ENCODE measurements around the gene IQGAP3. TPM values are rescaled to one million over a fixed set of nuclear protein-coding genes. Genes with fewer than 3 reads are reported as not detected.
"Not testable (repeated sequence)": the region's sequence is repeated elsewhere in the genome, so short reads cannot be mapped to it uniquely, and the experiment has no call there.

IQGAP3 gene
- 55.3 and 61.7 TPM in 2 replicates for total RNA-seq (2014; rRNA removed; shearing (Covaris generic))

- DNase-seq (ENCODE audit: low spot score), result peak; percentile 92
Observed at GRCh38 chr1:156571919-156572662, at the start of gene IQGAP3. IQGAP3 (minus strand) TSS chr1:156572565; CDS start chr1:156572529, 36 bp downstream.

GRCh38 chr1:156619582-156619955 lies 47.2 kb upstream of the IQGAP3 start:
- no peak for DNase-seq (ENCODE audit: low spot score)

GRCh38 chr1:156618853-156619581 lies 46.7 kb upstream of the IQGAP3 start, which contains the start of gene HAPLN2:
HAPLN2 (plus strand) TSS chr1:156619415; CDS start chr1:156623491, 4,076 bp downstream.
- peak; percentile 43 for DNase-seq (ENCODE audit: low spot score)

- DNase-seq (ENCODE audit: low spot score), result peak; percentile 70
Observed at GRCh38 chr1:156616463-156616862, 44.1 kb upstream of the IQGAP3 start.

GRCh38 chr1:156615946-156616345 lies 43.6 kb upstream of the IQGAP3 start:
- no peak for DNase-seq (ENCODE audit: low spot score)

- DNase-seq (ENCODE audit: low spot score), result peak; percentile 50
Observed at GRCh38 chr1:156612666-156613065, 40.3 kb upstream of the IQGAP3 start.

- DNase-seq (ENCODE audit: low spot score), result not testable (repeated sequence)
Observed at GRCh38 chr1:156610072-156610471, 37.7 kb upstream of the IQGAP3 start.

GRCh38 chr1:156608981-156609380 lies 36.6 kb upstream of the IQGAP3 start:
- DNase-seq (ENCODE audit: low spot score), result peak; percentile 78

GRCh38 chr1:156608036-156608674 lies 35.8 kb upstream of the IQGAP3 start:
- peak; percentile 83 for DNase-seq (ENCODE audit: low spot score)

- not testable (repeated sequence) for DNase-seq (ENCODE audit: low spot score)
Observed at GRCh38 chr1:156607344-156607743, 35.0 kb upstream of the IQGAP3 start.

- DNase-seq (ENCODE audit: low spot score), result no peak
Observed at GRCh38 chr1:156602557-156602993, 30.2 kb upstream of the IQGAP3 start.

GRCh38 chr1:156601892-156602291 lies 29.5 kb upstream of the IQGAP3 start:
- no peak for DNase-seq (ENCODE audit: low spot score)

- peak; percentile 80 for DNase-seq (ENCODE audit: low spot score)
Observed at GRCh38 chr1:156601122-156601830, 28.9 kb upstream of the IQGAP3 start, which contains the start of gene GPATCH4. GPATCH4 (minus strand) TSS chr1:156601479.

GRCh38 chr1:156600733-156601121 lies 28.4 kb upstream of the IQGAP3 start:
- DNase-seq (ENCODE audit: low spot score), result no peak

GRCh38 chr1:156599811-156600210 lies 27.4 kb upstream of the IQGAP3 start:
- DNase-seq (ENCODE audit: low spot score), result peak; percentile 26

GRCh38 chr1:156598731-156599432 lies 26.5 kb upstream of the IQGAP3 start:
- DNase-seq (ENCODE audit: low spot score), result no peak

- DNase-seq (ENCODE audit: low spot score), result no peak
Observed at GRCh38 chr1:156598125-156598524, 25.8 kb upstream of the IQGAP3 start.

GRCh38 chr1:156596426-156596825 lies 24.1 kb upstream of the IQGAP3 start:
- DNase-seq (ENCODE audit: low spot score), result no peak

GRCh38 chr1:156595016-156595415 lies 22.7 kb upstream of the IQGAP3 start:
- DNase-seq (ENCODE audit: low spot score), result no peak

GRCh38 chr1:156594190-156594589 lies 21.8 kb upstream of the IQGAP3 start:
- no peak for DNase-seq (ENCODE audit: low spot score)

GRCh38 chr1:156593661-156593989 lies 21.3 kb upstream of the IQGAP3 start:
- no peak for DNase-seq (ENCODE audit: low spot score)

Measured in HT-29 (cell line).